Mucosa of gallbladder (tissue), 1 donor: ENCODE results near the gene ADAM17. TPM values are rescaled to one million over a fixed set of nuclear protein-coding genes. Genes with fewer than 3 reads are reported as not detected.
A peak's percentile ranks its signal among the peaks of the same experiment; 100 is the strongest.

ENCODE experiments used
- DNase-seq: peaks from one replicate; pipeline ENCODE4 v3.0.0-alpha.2; 2020; ENCODE audit warnings: low spot score
- total RNA-seq: library from RNA; stranded (reverse); gene quantifications from one replicate; pipeline ENCODE4 v1.2.1, GENCODE V29; 2021
- donor health status: DM: no; HTN: no; CAD: no.

The ADAM17 gene
- total RNA-seq, 1 donor from 2014 or later, result 22.3 TPM

GRCh38 chr2:9471206-9471605 lies 84.4 kb downstream of the ADAM17 start:
- no peak for DNase-seq

GRCh38 chr2:9467687-9468086 lies 87.9 kb downstream of the ADAM17 start:
- DNase-seq, result peak; percentile 35

GRCh38 chr2:9466147-9466683 lies 89.4 kb downstream of the ADAM17 start:
- DNase-seq, result no peak

GRCh38 chr2:9465170-9465569 lies 90.5 kb downstream of the ADAM17 start:
- DNase-seq, result no peak

GRCh38 chr2:9463698-9464034 lies 92.0 kb downstream of the ADAM17 start:
- DNase-seq, result no peak

- DNase-seq, result no peak
These were observed 92.5 kb downstream of the ADAM17 start for GRCh38 chr2:9462886-9463697.

GRCh38 chr2:9462313-9462712 lies 93.3 kb downstream of the ADAM17 start:
- DNase-seq, result no peak

- no peak for DNase-seq
These were observed 94.6 kb downstream of the ADAM17 start for GRCh38 chr2:9461079-9461478.

GRCh38 chr2:9460441-9461017 lies 95.1 kb downstream of the ADAM17 start:
- no peak for DNase-seq

GRCh38 chr2:9451231-9451630 lies 104.4 kb downstream of the ADAM17 start:
- DNase-seq, result no peak

- DNase-seq, result no peak
These were observed 110.5 kb downstream of the ADAM17 start for GRCh38 chr2:9445089-9445488.

- DNase-seq, result no peak
These were observed 112.1 kb downstream of the ADAM17 start for GRCh38 chr2:9443526-9443925.

GRCh38 chr2:9441556-9441955 lies 114.1 kb downstream of the ADAM17 start:
- DNase-seq, result no peak

- DNase-seq, result no peak
These were observed 115.4 kb downstream of the ADAM17 start for GRCh38 chr2:9440058-9440727.

- DNase-seq, result no peak
These were observed 116.1 kb downstream of the ADAM17 start for GRCh38 chr2:9439536-9439935.

Other genes starting within 250 kb of the ADAM17 start
- gene ITGB1BP1, start 132.3 kb downstream of the ADAM17 start, total RNA-seq, result 75.2 TPM
- gene CPSF3, start 132.2 kb downstream of the ADAM17 start, total RNA-seq, result 24.3 TPM
- 50.2 TPM for gene IAH1, start 81.3 kb downstream of the ADAM17 start, total RNA-seq
- 250 TPM for gene YWHAQ, start 75.2 kb upstream of the ADAM17 start, total RNA-seq